Stimulated activated effector memory CD8-positive, alpha-beta T cell treated with anti-CD3 and anti-CD28 coated beads, Interleukin-12 subunit alpha, Interleukin-12 subunit beta, amount 100 ng/mL, for 72 hours (primary cell): ENCODE data around the gene KCNMA1.

Experiments
- ATAC-seq: fragments of 150-1000 bp; cut with Tn5 transposase; 2 replicates; pipeline ENCODE4 v1.10.0; 2021
- DNase-seq, 2 donors: peaks; one replicate each; pipeline ENCODE4 v3.0.0; 2021 to 2022; ENCODE audit warnings: low spot score in 2 of 2
- H3K27ac Mint-ChIP-seq: one replicate; pipeline ENCODE4 v1.8.0; 2022; ENCODE audit warnings: mild to moderate bottlenecking, mixed read lengths
- H3K36me3 Mint-ChIP-seq: one replicate; pipeline ENCODE4 v1.8.0; 2022; ENCODE audit warnings: mild to moderate bottlenecking, mixed read lengths
- H3K4me1 Mint-ChIP-seq: one replicate; pipeline ENCODE4 v1.8.0; 2022; ENCODE audit warnings: mixed read lengths
- H3K4me3 Mint-ChIP-seq: one replicate; pipeline ENCODE4 v1.8.0; 2022; ENCODE audit warnings: mild to moderate bottlenecking, mixed read lengths
- H3K9me3 Mint-ChIP-seq: one replicate; pipeline ENCODE4 v1.8.0; 2022; ENCODE audit warnings: mixed read lengths

Gene KCNMA1

GRCh38 chr10:77606751-77607150, 30.9 kb downstream of the KCNMA1 start:
- Mint-ChIP-seq H3K4me1 (peaks cover 12% of the 10 kb centered on the region), H3K36me3 (no peaks in the 10 kb centered on the region), H3K4me3 (no peak overlapping the region), H3K9me3 (no peaks in the 10 kb centered on the region), H3K27ac (no peak overlapping the region)
- no peak for ATAC-seq
- DNase-seq = no peak

- H3K4me3 Mint-ChIP-seq = no peak overlapping the region
- no peak for ATAC-seq
- no peak for DNase-seq
- no peaks in the 10 kb centered on the region for H3K36me3 Mint-ChIP-seq
- H3K27ac Mint-ChIP-seq = no peak overlapping the region
- H3K9me3 Mint-ChIP-seq = no peaks in the 10 kb centered on the region
- peaks cover 12% of the 10 kb centered on the region for H3K4me1 Mint-ChIP-seq
Measured at GRCh38 chr10:77605466-77605865, 32.1 kb downstream of the KCNMA1 start.

DNA sequence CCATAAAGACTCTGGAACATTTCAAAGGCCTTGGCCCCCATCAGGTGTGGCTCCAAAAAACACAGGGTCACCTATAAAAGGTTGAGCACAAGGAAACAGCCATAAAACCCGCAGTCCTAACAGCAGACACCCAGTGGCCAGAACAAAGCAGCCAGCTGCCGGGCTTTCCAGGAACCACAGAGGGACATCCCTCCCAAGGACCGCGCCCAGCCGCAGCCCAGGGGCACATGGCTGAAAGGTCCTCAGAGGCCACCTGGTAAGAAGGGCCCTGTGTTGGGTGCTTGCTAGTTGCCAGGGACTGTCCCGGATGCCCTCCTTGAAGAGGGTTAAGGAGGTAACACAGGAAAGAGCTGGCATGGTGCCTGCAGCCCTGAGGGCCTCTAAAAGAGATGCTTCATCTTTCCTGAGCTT, 32.7 kb downstream of the KCNMA1 start:
- H3K4me3 Mint-ChIP-seq = no peak overlapping the region
- ATAC-seq (no peak), DNase-seq (no peak)
- H3K9me3 Mint-ChIP-seq = no peaks in the 10 kb centered on the region
- H3K27ac Mint-ChIP-seq = no peak overlapping the region
- no peaks in the 10 kb centered on the region for H3K36me3 Mint-ChIP-seq
- H3K4me1 Mint-ChIP-seq = peaks cover 12% of the 10 kb centered on the region

DNA sequence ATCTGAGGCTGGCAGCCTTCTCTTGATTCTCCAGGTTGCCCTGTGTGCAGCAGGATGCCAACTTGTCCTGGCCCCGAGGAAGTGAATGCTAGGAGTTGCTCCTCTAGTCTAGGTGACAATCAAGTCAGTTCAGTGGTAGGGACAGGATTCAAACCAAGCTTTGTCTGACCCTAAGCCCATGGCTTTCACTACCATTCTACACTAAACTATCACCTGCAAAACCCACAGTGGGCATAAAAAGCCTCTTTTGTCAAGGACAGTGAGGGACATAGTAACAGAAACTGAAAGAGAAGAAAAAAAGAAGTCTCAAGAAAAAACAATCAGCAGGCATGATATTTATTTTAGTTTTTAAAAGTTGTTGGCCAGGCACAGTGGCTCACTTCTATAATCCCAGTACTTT, 33.5 kb downstream of the KCNMA1 start:
- no peak for DNase-seq
- H3K4me3 Mint-ChIP-seq = no peak overlapping the region
- no peak for ATAC-seq
- H3K27ac Mint-ChIP-seq = no peak overlapping the region
- peaks cover 12% of the 10 kb centered on the region for H3K4me1 Mint-ChIP-seq
- no peaks in the 10 kb centered on the region for H3K9me3 Mint-ChIP-seq
- no peaks in the 10 kb centered on the region for H3K36me3 Mint-ChIP-seq

GRCh38 chr10:77603534-77603927, 34.1 kb downstream of the KCNMA1 start:
- Mint-ChIP-seq H3K4me1 (peaks cover 12% of the 10 kb centered on the region), H3K27ac (no peak overlapping the region), H3K36me3 (no peaks in the 10 kb centered on the region), H3K4me3 (no peak overlapping the region), H3K9me3 (no peaks in the 10 kb centered on the region)
- DNase-seq = no peak
- ATAC-seq = peak; percentile 31

DNA sequence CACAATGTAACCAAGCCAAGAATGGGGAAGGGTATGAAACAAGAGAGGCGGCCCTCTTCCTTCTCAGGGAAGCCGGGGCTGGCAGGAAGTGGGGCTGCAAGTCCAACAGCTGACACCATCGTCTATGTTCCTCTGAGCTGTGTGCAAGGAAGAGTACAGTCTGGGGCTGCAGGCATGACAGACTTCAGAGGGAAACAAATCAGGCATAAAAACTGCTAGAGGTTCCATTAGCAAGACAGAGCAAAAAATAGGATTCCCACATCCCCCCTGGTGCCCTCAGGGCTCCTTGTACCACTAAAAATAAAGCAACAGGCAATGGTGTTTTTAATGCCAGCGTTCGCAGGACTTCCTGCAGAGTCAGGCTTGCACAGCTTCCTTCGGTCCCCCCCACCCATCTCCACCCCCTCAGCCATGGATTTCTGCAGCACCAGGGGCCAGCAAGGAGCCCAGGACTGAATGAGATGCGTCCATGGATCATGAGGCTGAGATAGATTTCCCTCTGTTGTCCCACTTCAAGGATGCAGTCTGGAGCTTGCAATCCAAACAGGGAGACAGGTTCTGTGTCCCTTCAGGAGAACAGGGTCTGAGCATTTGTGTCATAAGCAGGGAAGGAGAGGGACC, 34.6 kb downstream of the KCNMA1 start:
- Mint-ChIP-seq H3K4me1 (peaks cover 12% of the 10 kb centered on the region), H3K36me3 (no peaks in the 10 kb centered on the region), H3K27ac (peak overlapping the region; percentile 67), H3K4me3 (no peak overlapping the region), H3K9me3 (no peaks in the 10 kb centered on the region)
- no peak for ATAC-seq
- DNase-seq = no peak

GRCh38 chr10:77602231-77602912, 35.2 kb downstream of the KCNMA1 start:
- DNase-seq (no peak), ATAC-seq (no peak)
- peaks cover 12% of the 10 kb centered on the region for H3K4me1 Mint-ChIP-seq
- no peak overlapping the region for H3K4me3 Mint-ChIP-seq
- H3K27ac Mint-ChIP-seq = peak overlapping the region; percentile 67
- H3K36me3 Mint-ChIP-seq = no peaks in the 10 kb centered on the region
- no peaks in the 10 kb centered on the region for H3K9me3 Mint-ChIP-seq

- Mint-ChIP-seq H3K36me3 (no peaks in the 10 kb centered on the region), H3K9me3 (no peaks in the 10 kb centered on the region), H3K27ac (no peak overlapping the region), H3K4me1 (peaks cover 12% of the 10 kb centered on the region), H3K4me3 (no peak overlapping the region)
- ATAC-seq (no peak), DNase-seq (no peak)
Measured at GRCh38 chr10:77601488-77601887, 36.1 kb downstream of the KCNMA1 start.

GRCh38 chr10:77600640-77601039, 37.0 kb downstream of the KCNMA1 start:
- Mint-ChIP-seq H3K4me3 (no peak overlapping the region), H3K4me1 (peaks cover 12% of the 10 kb centered on the region), H3K9me3 (no peaks in the 10 kb centered on the region), H3K27ac (no peak overlapping the region), H3K36me3 (no peaks in the 10 kb centered on the region)
- DNase-seq (no peak), ATAC-seq (no peak)

DNA sequence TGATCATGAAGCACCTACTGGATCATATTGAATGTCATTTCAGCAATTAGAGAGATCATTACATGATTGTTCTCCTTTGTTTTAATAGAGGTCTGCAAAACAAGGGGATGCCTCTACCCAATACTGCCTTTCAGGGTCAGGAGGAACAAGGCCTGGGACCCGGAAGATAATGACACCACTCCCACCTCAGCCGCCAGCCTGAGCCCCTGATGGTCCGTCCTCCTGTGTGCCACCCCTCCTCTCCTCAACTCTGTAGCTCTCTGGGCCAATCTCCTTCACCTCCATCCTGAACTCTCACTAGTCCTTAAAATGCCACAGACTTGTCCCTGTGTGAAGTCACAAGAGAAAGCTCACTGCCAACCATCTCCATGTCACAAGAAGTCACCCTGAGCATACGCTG, 38.0 kb downstream of the KCNMA1 start:
- Mint-ChIP-seq H3K36me3 (no peaks in the 10 kb centered on the region), H3K4me3 (no peak overlapping the region), H3K9me3 (no peaks in the 10 kb centered on the region), H3K27ac (no peak overlapping the region), H3K4me1 (peaks cover 12% of the 10 kb centered on the region)
- no peak for ATAC-seq
- no peak for DNase-seq

- H3K9me3 Mint-ChIP-seq = no peaks in the 10 kb centered on the region
- peaks cover 12% of the 10 kb centered on the region for H3K4me1 Mint-ChIP-seq
- H3K4me3 Mint-ChIP-seq = no peak overlapping the region
- ATAC-seq (no peak), DNase-seq (no peak)
- H3K27ac Mint-ChIP-seq = no peak overlapping the region
- no peaks in the 10 kb centered on the region for H3K36me3 Mint-ChIP-seq
Measured at GRCh38 chr10:77598606-77599005, 39.0 kb downstream of the KCNMA1 start.

DNA sequence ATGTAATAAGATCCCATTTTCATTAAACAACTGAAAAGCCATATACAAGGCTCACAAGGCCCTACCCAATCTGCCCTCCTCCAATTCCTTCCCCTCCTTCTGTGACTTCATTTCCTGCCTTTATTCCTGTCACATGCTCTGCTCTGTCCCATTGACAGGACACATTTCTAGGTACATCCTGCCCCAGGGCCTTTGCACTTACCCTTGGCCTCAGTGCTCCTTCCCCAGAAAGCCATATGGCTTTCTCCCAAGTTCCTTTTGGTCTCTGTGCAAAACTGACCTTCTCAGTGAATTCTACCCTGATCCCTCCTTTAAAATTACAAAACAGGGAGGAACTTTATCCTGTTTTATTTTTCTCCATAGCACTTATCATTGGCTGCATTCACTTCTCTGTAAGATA, 40.0 kb downstream of the KCNMA1 start:
- H3K36me3 Mint-ChIP-seq = no peaks in the 10 kb centered on the region
- H3K27ac Mint-ChIP-seq = no peak overlapping the region

DNA sequence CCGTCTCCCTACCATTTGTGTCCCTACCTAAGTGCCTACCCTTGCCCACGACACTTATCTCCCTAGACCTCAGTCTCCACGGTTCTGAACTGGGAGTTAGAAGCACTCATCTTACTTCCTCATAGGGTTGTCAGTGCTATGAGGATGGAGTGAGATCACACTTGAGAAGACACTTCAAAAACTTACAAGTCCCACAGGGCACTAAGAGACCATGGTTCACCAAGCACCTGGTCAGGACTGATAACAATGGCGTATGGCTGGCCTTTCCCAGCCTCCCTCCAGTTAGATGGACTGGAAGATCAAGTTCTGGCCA, 43.2 kb downstream of the KCNMA1 start:
- Mint-ChIP-seq H3K27ac (no peak overlapping the region), H3K9me3 (no peaks in the 10 kb centered on the region), H3K36me3 (no peaks in the 10 kb centered on the region), H3K4me1 (no peaks in the 10 kb centered on the region), H3K4me3 (no peak overlapping the region)
- DNase-seq (no peak), ATAC-seq (no peak)

More for the DNA sequence above, 40.0 kb downstream of the KCNMA1 start:
- Mint-ChIP-seq H3K4me1 (peaks cover 1% of the 10 kb centered on the region), H3K9me3 (no peaks in the 10 kb centered on the region), H3K4me3 (no peak overlapping the region)
- ATAC-seq = no peak
- no peak for DNase-seq

DNA sequence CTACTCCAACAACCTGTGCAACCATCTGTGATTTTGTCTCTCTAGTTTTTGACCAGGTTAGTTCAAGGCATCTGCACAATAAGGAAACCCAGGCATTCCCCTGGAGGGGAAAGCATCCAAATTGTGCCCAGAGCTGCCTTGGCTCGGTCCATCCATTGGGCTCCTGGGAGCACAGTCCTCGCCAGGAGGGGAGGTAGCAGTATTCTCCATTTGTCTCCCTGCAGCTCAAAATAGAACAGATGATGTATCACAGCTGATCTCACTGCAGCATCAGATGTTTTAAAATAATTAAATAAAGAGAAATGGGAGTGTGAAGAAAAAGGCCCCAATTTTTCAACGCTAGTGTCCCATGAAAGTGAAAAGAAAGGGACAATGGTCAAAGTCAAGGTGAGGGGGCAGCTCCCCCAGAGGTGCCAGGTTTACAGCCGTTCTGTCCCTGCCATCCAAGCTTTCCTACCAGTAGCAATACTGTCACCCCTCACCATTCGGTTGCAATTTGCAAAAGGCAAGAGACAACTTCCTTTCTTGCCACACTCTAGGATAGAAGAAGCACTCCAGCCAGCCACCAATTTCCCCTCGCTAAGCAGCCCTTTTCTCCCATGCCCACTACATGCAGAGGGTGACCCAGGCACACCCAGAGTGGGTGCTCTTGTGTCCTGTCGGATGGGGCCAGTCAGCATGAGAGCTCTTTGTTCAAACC, 43.7 kb downstream of the KCNMA1 start:
- DNase-seq (no peak), ATAC-seq (no peak)
- Mint-ChIP-seq H3K4me3 (no peak overlapping the region), H3K36me3 (no peaks in the 10 kb centered on the region), H3K4me1 (no peaks in the 10 kb centered on the region), H3K9me3 (no peaks in the 10 kb centered on the region), H3K27ac (no peak overlapping the region)

DNA sequence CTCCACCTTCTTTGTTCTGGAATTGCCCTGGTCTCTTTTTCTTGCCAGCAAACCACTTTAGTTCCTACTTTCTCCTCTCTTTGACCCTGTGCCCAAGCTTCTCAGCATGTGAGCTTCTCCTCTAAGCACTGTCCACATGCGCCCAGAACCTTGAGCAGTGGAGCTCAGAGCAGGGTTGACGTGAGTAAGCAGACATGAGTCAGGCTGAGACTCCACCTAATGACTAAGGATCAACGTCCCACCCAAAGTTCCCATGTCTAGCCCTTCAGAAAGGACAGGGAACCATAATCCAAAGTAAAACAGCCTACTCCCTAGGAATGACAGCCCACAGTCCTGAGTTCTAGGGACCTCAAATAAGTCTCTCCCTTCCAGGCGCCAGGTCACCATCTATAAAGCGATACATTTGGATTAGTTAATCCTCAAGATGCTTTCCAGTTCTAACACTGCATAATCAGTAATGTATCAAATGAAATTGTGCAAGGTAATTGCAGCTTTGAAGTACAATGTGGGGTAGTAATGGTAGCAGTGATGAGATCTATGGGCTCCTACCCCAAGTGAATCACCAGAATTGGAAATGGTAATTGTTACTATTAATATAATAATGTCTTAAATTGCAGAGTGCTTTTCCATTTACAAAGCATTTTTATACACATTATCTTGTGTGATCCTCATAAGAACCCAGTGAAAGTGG, 44.5 kb downstream of the KCNMA1 start:
- Mint-ChIP-seq H3K4me1 (no peaks in the 10 kb centered on the region), H3K36me3 (no peaks in the 10 kb centered on the region), H3K9me3 (no peaks in the 10 kb centered on the region), H3K4me3 (no peak overlapping the region), H3K27ac (no peak overlapping the region)
- DNase-seq (no peak), ATAC-seq (peak; percentile 17)

GRCh38 chr10:77592510-77592909, 45.1 kb downstream of the KCNMA1 start:
- Mint-ChIP-seq H3K4me3 (no peak overlapping the region), H3K36me3 (no peaks in the 10 kb centered on the region), H3K4me1 (no peaks in the 10 kb centered on the region), H3K27ac (no peak overlapping the region), H3K9me3 (no peaks in the 10 kb centered on the region)
- no peak for ATAC-seq
- DNase-seq = no peak
